Mesothelial cell of epicardium (in vitro differentiated cells): ENCODE measurements around the gene STAC. TPM values are rescaled to one million over a fixed set of nuclear protein-coding genes. Genes with fewer than 3 reads are reported as not detected.
"Not testable (repeated sequence)": the region's sequence is repeated elsewhere in the genome, so short reads cannot be mapped to it uniquely, and the experiment has no call there.

Source experiments
- DNase-seq, 2 experiments: peaks; one replicate each; pipeline ENCODE4 v3.0.0; 2021; ENCODE audit warnings: low spot score in 2 of 2; ENCODE audit not compliant: unreplicated experiment in 2 of 2
- H3K27ac Mint-ChIP-seq: 2 replicates; pipeline ENCODE4 v1.8.0; 2021; ENCODE audit warnings: mixed read lengths
- H3K27me3 Mint-ChIP-seq: 2 replicates; pipeline ENCODE4 v1.8.0; 2021; ENCODE audit warnings: low read depth, mixed read lengths
- H3K36me3 Mint-ChIP-seq: 2 replicates; pipeline ENCODE4 v1.8.0; 2021; ENCODE audit warnings: mixed read lengths
- H3K4me1 Mint-ChIP-seq: 2 replicates; pipeline ENCODE4 v1.8.0; 2021; ENCODE audit warnings: mixed read lengths
- H3K4me3 Mint-ChIP-seq: 2 replicates; pipeline ENCODE4 v1.8.0; 2021; ENCODE audit warnings: mild to moderate bottlenecking, moderate library complexity, mixed read lengths
- H3K9me3 Mint-ChIP-seq: 2 replicates; pipeline ENCODE4 v1.8.0; 2021; ENCODE audit warnings: mixed read lengths
- CTCF ChIP-seq: fragments of 200-600 bp; sonication (generic); IDR thresholded peaks from one replicate; pipeline ENCODE4 v1.5.0; 2021; ENCODE audit warnings: antibody characterized with exemption; ENCODE audit not compliant: unreplicated experiment
- total RNA-seq: library from RNA; stranded (reverse); gene quantifications from 3 replicates; pipeline ENCODE4 v1.2.1, GENCODE V29; 2021

Gene STAC
- total RNA-seq, 1 donor from 2014 or later = 1.9 TPM

- Mint-ChIP-seq H3K4me3 (no peak overlapping the region), H3K9me3 (peaks cover 23% of the 10 kb centered on the region), H3K27me3 (no peaks in the 10 kb centered on the region), H3K36me3 (peaks cover 10% of the 10 kb centered on the region), H3K27ac (no peak overlapping the region), H3K4me1 (no peaks in the 10 kb centered on the region)
- DNase-seq = no peak
- no peak for TF ChIP-seq CTCF
Measured at GRCh38 chr3:36461597-36461996, 81.3 kb downstream of the STAC start.

DNA sequence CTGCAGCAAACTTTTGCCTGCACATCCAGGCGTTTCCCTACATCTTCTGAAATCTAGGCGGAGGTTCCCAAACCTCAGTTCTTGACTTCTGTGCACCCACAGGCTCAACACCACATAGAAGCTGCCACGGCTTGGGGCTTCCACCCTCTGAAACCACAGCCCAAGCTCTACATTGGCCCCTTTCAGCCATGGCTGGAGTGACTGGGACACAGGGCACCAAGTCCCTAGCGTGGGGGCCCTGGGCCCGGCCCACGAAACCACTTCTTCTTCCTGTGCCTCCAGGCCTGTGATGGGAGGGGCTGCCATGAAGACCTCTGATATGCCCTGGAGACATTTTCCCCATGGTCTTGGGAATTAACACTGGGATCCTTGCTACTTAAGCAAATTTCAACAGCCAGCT is 91.7 kb downstream of the STAC start:
- H3K9me3 Mint-ChIP-seq = peaks cover 29% of the 10 kb centered on the region
- DNase-seq, H3K36me3 Mint-ChIP-seq, H3K4me3 Mint-ChIP-seq, H3K27ac Mint-ChIP-seq, H3K27me3 Mint-ChIP-seq, H3K4me1 Mint-ChIP-seq: not testable (repeated sequence)

- no peak for TF ChIP-seq CTCF
- Mint-ChIP-seq H3K27ac (no peak overlapping the region), H3K4me1 (no peaks in the 10 kb centered on the region), H3K4me3 (no peak overlapping the region), H3K27me3 (no peaks in the 10 kb centered on the region), H3K36me3 (peaks cover 2% of the 10 kb centered on the region), H3K9me3 (peaks cover 16% of the 10 kb centered on the region)
- DNase-seq = no peak
Measured at GRCh38 chr3:36475558-36475957, 95.3 kb downstream of the STAC start.

DNA sequence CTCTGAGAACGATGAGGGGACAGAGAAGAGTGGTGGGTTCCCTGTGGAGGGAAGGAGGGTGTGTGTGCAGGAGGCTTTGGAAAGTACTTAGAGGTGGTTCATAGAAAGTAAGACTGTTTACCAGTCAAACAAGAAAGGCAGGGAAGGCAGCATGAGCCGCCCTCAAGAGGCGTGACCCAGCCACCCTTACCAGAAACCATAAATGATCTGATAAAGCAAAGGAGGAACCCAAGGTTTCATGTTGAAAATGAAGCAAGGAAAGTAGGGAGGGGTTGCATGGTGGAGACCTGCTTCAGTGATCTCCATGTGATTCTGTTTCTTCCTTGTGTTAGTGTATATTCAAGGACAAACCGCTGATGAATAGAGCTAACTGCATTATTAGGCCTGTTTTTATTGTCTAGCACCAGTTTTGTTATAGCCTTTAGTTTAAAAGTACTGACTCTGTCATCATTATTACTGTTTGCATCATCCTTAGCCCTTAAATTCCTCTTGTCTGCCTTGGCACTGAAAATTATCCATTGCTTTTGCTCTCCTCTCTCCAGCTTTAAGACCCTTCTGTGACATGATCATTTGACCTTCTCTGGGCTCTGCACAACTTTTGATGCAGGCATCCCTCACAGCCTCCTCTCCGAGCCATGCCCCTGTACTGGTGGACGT is 96.1 kb downstream of the STAC start:
- no peak overlapping the region for H3K27ac Mint-ChIP-seq
- H3K4me3 Mint-ChIP-seq = no peak overlapping the region
- peaks cover 16% of the 10 kb centered on the region for H3K9me3 Mint-ChIP-seq
- H3K36me3 Mint-ChIP-seq = peaks cover 2% of the 10 kb centered on the region
- no peaks in the 10 kb centered on the region for H3K4me1 Mint-ChIP-seq
- DNase-seq = no peak
- no peak for TF ChIP-seq CTCF
- H3K27me3 Mint-ChIP-seq = no peaks in the 10 kb centered on the region

GRCh38 chr3:36477655-36478054 is 97.4 kb downstream of the STAC start:
- Mint-ChIP-seq H3K36me3 (peaks cover 2% of the 10 kb centered on the region), H3K27ac (no peak overlapping the region), H3K4me1 (no peaks in the 10 kb centered on the region), H3K27me3 (no peaks in the 10 kb centered on the region), H3K4me3 (no peak overlapping the region), H3K9me3 (peaks cover 13% of the 10 kb centered on the region)
- no peak for TF ChIP-seq CTCF
- no peak for DNase-seq

DNA sequence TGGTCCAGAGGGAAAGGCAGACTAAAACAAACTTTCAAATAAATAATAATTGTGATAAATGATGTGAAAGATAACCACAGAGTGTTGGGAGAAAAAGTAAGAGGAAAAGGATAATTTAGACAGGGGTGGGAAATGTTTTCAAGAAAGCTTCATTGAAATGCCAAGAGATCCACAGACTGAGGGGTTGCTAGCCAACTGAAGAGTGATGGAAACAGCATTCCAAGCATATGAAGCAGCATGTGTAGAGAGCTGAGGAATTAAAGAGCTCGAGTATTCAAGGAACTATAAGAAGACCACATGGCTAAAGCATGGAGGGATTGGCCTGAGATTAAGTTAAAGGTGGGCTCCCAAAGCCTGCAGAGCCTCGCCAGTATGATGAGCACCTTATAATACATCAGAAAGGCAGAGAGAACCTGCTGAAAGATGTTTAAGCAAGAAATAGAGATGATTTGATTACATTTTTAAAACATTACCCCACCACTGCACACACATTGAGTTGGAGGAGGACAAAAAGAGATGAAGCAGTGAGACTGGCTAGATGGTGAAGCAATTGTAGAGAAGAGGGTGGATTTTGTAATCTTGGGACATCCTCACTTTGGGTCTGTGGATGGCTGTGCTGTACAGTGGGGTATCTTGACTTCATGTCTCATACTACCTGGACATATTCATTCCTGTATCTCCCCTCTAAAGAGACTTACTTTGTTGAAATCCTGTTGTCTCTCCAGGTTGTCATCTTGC is 100.8 kb downstream of the STAC start:
- Mint-ChIP-seq H3K9me3 (peaks cover 11% of the 10 kb centered on the region), H3K27me3 (peaks cover 2% of the 10 kb centered on the region), H3K4me3 (no peak overlapping the region), H3K36me3 (peaks cover 2% of the 10 kb centered on the region), H3K4me1 (no peaks in the 10 kb centered on the region), H3K27ac (no peak overlapping the region)
- no peak for TF ChIP-seq CTCF
- DNase-seq = no peak
